ENCODE measurements around the gene PER2.

Gene PER2

DNA sequence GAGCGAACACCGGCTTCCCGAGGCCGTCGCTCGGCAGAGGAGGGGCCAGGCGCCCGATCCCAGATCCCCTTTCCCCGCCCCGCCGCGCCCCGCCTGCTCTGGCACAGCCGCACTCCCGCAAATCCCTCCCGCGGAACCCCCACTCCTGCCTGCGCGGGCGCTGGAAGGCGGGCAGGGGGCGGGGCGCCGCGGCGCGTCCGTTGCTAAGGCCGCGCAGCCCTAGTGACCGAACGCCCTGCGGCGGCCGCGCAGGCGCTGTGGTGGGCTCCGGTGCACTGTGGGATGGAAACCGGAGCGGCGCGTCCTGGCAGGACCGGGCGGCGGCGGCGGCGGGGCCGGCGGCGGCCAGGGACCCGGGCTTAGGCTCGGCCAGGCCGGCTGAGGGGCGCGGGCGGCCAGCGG lies 31.8 kb upstream of the PER2 start, which contains the start of gene TRAF3IP1 (continued):
- TF ChIP-seq MZF1 (tag by site-specific recombination; IDR thresholded peaks at IDR 0.05; ENCODE audit: borderline replicate concordance) (peak; percentile 81; the same call in 1 of the 2 replicates), ZBTB48 (tag by site-specific recombination; IDR thresholded peaks at IDR 0.05) (no peak), ZNF341 (tag by site-specific recombination; IDR thresholded peaks at IDR 0.05; ENCODE audit: low read depth) (peak; percentile 52), ZNF792 (tag by site-specific recombination; IDR thresholded peaks at IDR 0.05) (no peak), ZNF580 (tag by site-specific recombination; IDR thresholded peaks at IDR 0.05) (no peak), EGR2 (tag by site-specific recombination; IDR thresholded peaks at IDR 0.05; ENCODE audit: low read depth) (peak; percentile 40; the same call in 1 of the 2 replicates), KLF17 (tag by site-specific recombination; IDR thresholded peaks at IDR 0.05) (no peak), KLF10 (tag by site-specific recombination; IDR thresholded peaks at IDR 0.05) (peak; percentile 44; the same call in 1 of the 2 replicates), PATZ1 (tag by site-specific recombination; IDR thresholded peaks at IDR 0.05) (peak; percentile 68), SP2 (tag by site-specific recombination; IDR thresholded peaks at IDR 0.05) (peak; percentile 78), ZNF155 (tag by site-specific recombination; IDR thresholded peaks at IDR 0.05) (no peak), ZNF585B (tag by site-specific recombination; IDR thresholded peaks at IDR 0.05) (no peak), IKZF3 (tag by site-specific recombination; IDR thresholded peaks at IDR 0.05) (peak; percentile 91), HOXA7 (CRISPR knock-in tag; IDR thresholded peaks at IDR 0.05; ENCODE audit: borderline replicate concordance) (no peak), KLF8 (tag by site-specific recombination; IDR thresholded peaks at IDR 0.05) (no peak), ZNF521 (tag by site-specific recombination; IDR thresholded peaks at IDR 0.05) (no peak), KLF9 (tag by site-specific recombination; IDR thresholded peaks at IDR 0.05; ENCODE audit: low read depth) (peak; percentile 72), SP3 (tag by site-specific recombination; IDR thresholded peaks at IDR 0.05) (peak; percentile 68), ZNF76 (tag by site-specific recombination; IDR thresholded peaks at IDR 0.05; ENCODE audit: borderline replicate concordance, low read depth) (peak; percentile 61; the same call in 1 of the 2 replicates), ZNF600 (tag by site-specific recombination; IDR thresholded peaks at IDR 0.05) (peak; percentile 33; the same call in 1 of the 2 replicates)
- TF ChIP-seq, protein P1, sequence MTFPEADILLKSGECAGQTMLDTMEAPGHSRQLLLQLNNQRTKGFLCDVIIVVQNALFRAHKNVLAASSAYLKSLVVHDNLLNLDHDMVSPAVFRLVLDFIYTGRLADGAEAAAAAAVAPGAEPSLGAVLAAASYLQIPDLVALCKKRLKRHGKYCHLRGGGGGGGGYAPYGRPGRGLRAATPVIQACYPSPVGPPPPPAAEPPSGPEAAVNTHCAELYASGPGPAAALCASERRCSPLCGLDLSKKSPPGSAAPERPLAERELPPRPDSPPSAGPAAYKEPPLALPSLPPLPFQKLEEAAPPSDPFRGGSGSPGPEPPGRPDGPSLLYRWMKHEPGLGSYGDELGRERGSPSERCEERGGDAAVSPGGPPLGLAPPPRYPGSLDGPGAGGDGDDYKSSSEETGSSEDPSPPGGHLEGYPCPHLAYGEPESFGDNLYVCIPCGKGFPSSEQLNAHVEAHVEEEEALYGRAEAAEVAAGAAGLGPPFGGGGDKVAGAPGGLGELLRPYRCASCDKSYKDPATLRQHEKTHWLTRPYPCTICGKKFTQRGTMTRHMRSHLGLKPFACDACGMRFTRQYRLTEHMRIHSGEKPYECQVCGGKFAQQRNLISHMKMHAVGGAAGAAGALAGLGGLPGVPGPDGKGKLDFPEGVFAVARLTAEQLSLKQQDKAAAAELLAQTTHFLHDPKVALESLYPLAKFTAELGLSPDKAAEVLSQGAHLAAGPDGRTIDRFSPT (tag by site-specific recombination; IDR thresholded peaks at IDR 0.05) = 0 out of 2 replicates have a peak, but pooled peaks have one; percentile 42
- TF ChIP-seq, protein P2, sequence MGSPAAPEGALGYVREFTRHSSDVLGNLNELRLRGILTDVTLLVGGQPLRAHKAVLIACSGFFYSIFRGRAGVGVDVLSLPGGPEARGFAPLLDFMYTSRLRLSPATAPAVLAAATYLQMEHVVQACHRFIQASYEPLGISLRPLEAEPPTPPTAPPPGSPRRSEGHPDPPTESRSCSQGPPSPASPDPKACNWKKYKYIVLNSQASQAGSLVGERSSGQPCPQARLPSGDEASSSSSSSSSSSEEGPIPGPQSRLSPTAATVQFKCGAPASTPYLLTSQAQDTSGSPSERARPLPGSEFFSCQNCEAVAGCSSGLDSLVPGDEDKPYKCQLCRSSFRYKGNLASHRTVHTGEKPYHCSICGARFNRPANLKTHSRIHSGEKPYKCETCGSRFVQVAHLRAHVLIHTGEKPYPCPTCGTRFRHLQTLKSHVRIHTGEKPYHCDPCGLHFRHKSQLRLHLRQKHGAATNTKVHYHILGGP (tag by site-specific recombination; IDR thresholded peaks at IDR 0.05) = no peak
- TF ChIP-seq, protein P3, sequence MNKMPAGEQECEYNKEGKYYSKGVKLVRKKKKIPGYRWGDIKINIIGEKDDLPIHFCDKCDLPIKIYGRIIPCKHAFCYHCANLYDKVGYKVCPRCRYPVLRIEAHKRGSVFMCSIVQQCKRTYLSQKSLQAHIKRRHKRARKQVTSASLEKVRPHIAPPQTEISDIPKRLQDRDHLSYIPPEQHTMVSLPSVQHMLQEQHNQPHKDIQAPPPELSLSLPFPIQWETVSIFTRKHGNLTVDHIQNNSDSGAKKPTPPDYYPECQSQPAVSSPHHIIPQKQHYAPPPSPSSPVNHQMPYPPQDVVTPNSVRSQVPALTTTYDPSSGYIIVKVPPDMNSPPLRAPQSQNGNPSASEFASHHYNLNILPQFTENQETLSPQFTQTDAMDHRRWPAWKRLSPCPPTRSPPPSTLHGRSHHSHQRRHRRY (tag by site-specific recombination; IDR thresholded peaks at IDR 0.05) = no peak

Measured in HEK293 (cell line).